HepG2 (cell line): ENCODE results near the gene C22orf31. TPM values are rescaled to one million over a fixed set of nuclear protein-coding genes. Genes with fewer than 3 reads are reported as not detected.

Experiments
- ATAC-seq: fragments of 200-7000 bp; cut with Tn5 transposase; 3 replicates; pipeline ENCODE4 v1.9.1; 2020; ENCODE audit warnings: mild to moderate bottlenecking, moderate library complexity
- BruUV-seq: library from RNA; stranded (reverse); fragments of 400-500 nt; replicated peaks from 2 replicates; lab custom pipeline; 2021; lab: Mats Ljungman, UMichigan
- CTCF ChIA-PET: fragments of 300-600 bp; formaldehyde crosslinking; extraction: SDS; loops from one replicate; lab custom pipeline; 2021; ENCODE audit warnings: low total read pairs, inconsistent platforms, low intra/inter-chr PET ratio; lab: Yijun Ruan, JAX
- POLR2A ChIA-PET: fragments of 350-600 bp; sonication (Branson Sonifier 250); formaldehyde crosslinking; loops from one replicate; lab custom pipeline; 2020; ENCODE audit warnings: antibody characterized with exemption, inconsistent platforms; lab: Yijun Ruan, JAX
- DNase-seq: peaks from one replicate; pipeline ENCODE4 v3.0.0-alpha.2; 2015; ENCODE audit warnings: low spot score
- FAIRE-seq: peaks from 3 replicates; lab custom pipeline; 2011; peaks lifted over from hg19 to GRCh38; lab: Jason Lieb, UNC
- H2AFZ ChIP-seq: one replicate; pipeline ENCODE4 v1.6.1; 2011; ENCODE audit warnings: low read length, inconsistent platforms
- H3K27ac ChIP-seq: fragments of 300-600 bp; 3 replicates; pipeline ENCODE4 v1.8.0; 2011; ENCODE audit warnings: mixed run types, mild to moderate bottlenecking, mixed read lengths, low read length, inconsistent platforms; ENCODE audit not compliant: insufficient read depth; ENCODE audit errors: extremely low read length
- H3K27me3 ChIP-seq, 2 experiments: fragments of 200-600 bp in 1 of 2; 2 replicates in 1 of 2; 3 replicates in 1 of 2; pipeline versions ENCODE4 v1.6.0 to v1.8.0; 2011; ENCODE audit warnings: low read length in 2 of 2, mild to moderate bottlenecking in 2 of 2, moderate library complexity in 2 of 2, inconsistent platforms in 1 of 2; ENCODE audit not compliant: insufficient read depth in 2 of 2, control insufficient read depth in 1 of 2
- H3K36me3 ChIP-seq, 2 experiments: fragments of 200-600 bp in 1 of 2; replicated peaks in 1 of 2; 2 replicates in 1 of 2; 3 replicates in 1 of 2; pipeline versions ENCODE4 v1.5.1 to v1.8.0; 2011; ENCODE audit warnings: low read length in 2 of 2, inconsistent platforms in 1 of 2; ENCODE audit not compliant: insufficient read depth in 2 of 2, control insufficient read depth in 1 of 2
- H3K4me1 ChIP-seq: 2 replicates; pipeline ENCODE4 v1.5.1; 2012; ENCODE audit warnings: low read length, inconsistent platforms; ENCODE audit not compliant: insufficient read depth
- H3K4me2 ChIP-seq: 2 replicates; pipeline ENCODE4 v1.6.0; 2011; ENCODE audit warnings: low read depth, low read length, inconsistent platforms
- H3K4me3 ChIP-seq, 3 experiments: fragments of 200-600 bp in 1 of 3; sonication (generic), shearing (Covaris generic) in 1 of 3; replicated peaks in 1 of 3; 2 replicates each; pipeline ENCODE4 v1.5.1; 2011 to 2016; ENCODE audit warnings: low read length in 3 of 3, inconsistent platforms in 2 of 3, low read depth in 2 of 3, mild to moderate bottlenecking in 2 of 3, control low read depth in 1 of 3, mixed read lengths in 1 of 3; ENCODE audit not compliant: insufficient read depth in 1 of 3
- H3K79me2 ChIP-seq: one replicate; pipeline ENCODE4 v1.6.1; 2011; ENCODE audit warnings: low read length, inconsistent platforms; ENCODE audit not compliant: insufficient read depth
- H3K9ac ChIP-seq: 2 replicates; pipeline ENCODE4 v1.6.0; 2011; ENCODE audit warnings: mild to moderate bottlenecking, low read depth, low read length, inconsistent platforms; ENCODE audit not compliant: insufficient read depth
- H3K9me3 ChIP-seq: 2 replicates; pipeline ENCODE4 v1.5.1; 2012; ENCODE audit warnings: mild to moderate bottlenecking, low read length
- H4K20me1 ChIP-seq: 2 replicates; pipeline ENCODE4 v1.6.0; 2011; ENCODE audit warnings: inconsistent platforms, mild to moderate bottlenecking, low read length, moderate library complexity; ENCODE audit not compliant: insufficient read depth
- DMTF1 ChIP-seq: sonication (generic); formaldehyde crosslinking; IDR thresholded peaks from 2 replicates; pipeline ENCODE4 v1.4.0; 2020; ENCODE audit warnings: mild to moderate bottlenecking, missing genetic modification reagents
- GABPA ChIP-seq, 2 experiments: IDR thresholded peaks; 2 replicates each; pipeline ENCODE4 v1.6.1; 2011 to 2016; ENCODE audit warnings: low read depth in 2 of 2, low read length in 1 of 2, missing biosample characterization in 1 of 2, missing genetic modification characterization in 1 of 2
- LCORL ChIP-seq, 2 experiments: fragments of 450-650 bp in 1 of 2; sonication (generic) in 1 of 2; formaldehyde crosslinking in 1 of 2; IDR thresholded peaks; 2 replicates each; pipeline versions ENCODE4 v1.5.0 to v1.6.1; 2017 to 2020; ENCODE audit warnings: antibody characterized with exemption in 1 of 2, missing genetic modification reagents in 1 of 2
- MAF1 ChIP-seq: sonication (generic); formaldehyde crosslinking; IDR thresholded peaks from 2 replicates; pipeline ENCODE4 v1.5.0; 2020; ENCODE audit warnings: missing genetic modification reagents, borderline replicate concordance
- POLR2AphosphoS2 ChIP-seq: IDR thresholded peaks from 2 replicates; pipeline ENCODE4 v1.6.1; 2011; ENCODE audit warnings: low read depth, low read length, improper control_type of control experiment
- RELA ChIP-seq: sonication (generic); formaldehyde crosslinking; IDR thresholded peaks from 2 replicates; pipeline ENCODE4 v1.4.0; 2020; ENCODE audit warnings: missing genetic modification reagents
- U2AF2 ChIP-seq: fragments of 200-400 bp; formaldehyde crosslinking; IDR thresholded peaks from 2 replicates; pipeline ENCODE4 v1.6.1; 2017; ENCODE audit warnings: low read depth, mild to moderate bottlenecking, low read length
- ZNF407 ChIP-seq: sonication (generic); formaldehyde crosslinking; IDR thresholded peaks from one replicate; pipeline ENCODE4 v1.5.1; 2020; ENCODE audit warnings: mild to moderate bottlenecking, missing genetic modification reagents; ENCODE audit errors: not compliant biosample characterization
- ZNF460 ChIP-seq: sonication (generic); formaldehyde crosslinking; IDR thresholded peaks from 2 replicates; pipeline ENCODE4 v1.5.1; 2020; ENCODE audit warnings: missing genetic modification reagents, mild to moderate bottlenecking, borderline replicate concordance
- ZNF577 ChIP-seq: sonication (generic); formaldehyde crosslinking; IDR thresholded peaks from 2 replicates; pipeline ENCODE4 v1.4.0; 2020; ENCODE audit warnings: mild to moderate bottlenecking, low read depth, missing genetic modification reagents, borderline replicate concordance
- ZNF704 ChIP-seq: sonication (generic); formaldehyde crosslinking; IDR thresholded peaks from 2 replicates; pipeline ENCODE4 v1.8.1; 2023; ENCODE audit warnings: mild to moderate bottlenecking, inconsistent platforms, moderate library complexity, missing genetic modification reagents, borderline replicate concordance
- ZNF768 ChIP-seq: sonication (generic); formaldehyde crosslinking; IDR thresholded peaks from 2 replicates; pipeline ENCODE4 v1.4.0; 2020; ENCODE audit warnings: missing genetic modification reagents
- WGBS: methylation state at CpG from one replicate; pipeline ENCODE4 v1.1.6; 2017; ENCODE audit warnings: low lambda C conversion rate; 5-methylcytosine and 5-hydroxymethylcytosine counted together
- in situ Hi-C: cut with HindIII; loops from 2 replicates; pipeline ENCODE4 v1.10.0; 2017; ENCODE audit warnings: low pct_unique_long_range_greater_than_20kb; ENCODE audit not compliant: extremely low pct_ligation_motif_present
- intact Hi-C: fragments of 100-400 bp; cut with micrococcal nuclease; formaldehyde crosslinking; loops from one replicate; pipeline ENCODE4 v1.10.0; 2022; ENCODE audit not compliant: unreplicated experiment
- polyA plus RNA-seq, 8 experiments: library from polyadenylated mRNA; depleted of rRNA in 3 of 8; stranded (reverse) in 7 of 8; unstranded in 1 of 8; fragments of >200 nt; fragmentation: Illumina TruSeq in 4 of 8; extraction: Trizol in 4 of 8; gene quantifications; 2 replicates each; pipeline versions ENCODE4 v1.2.1 to v1.2.3, GENCODE V29; 2011 to 2016; ENCODE audit warnings: low read depth in 4 of 8, missing spikeins in 1 of 8, mixed read lengths in 1 of 8; ENCODE audit not compliant: insufficient read depth in 1 of 8
- total RNA-seq, 5 experiments: library from RNA; depleted of rRNA; stranded (reverse); fragments of >200 nt; fragmentation: Illumina TruSeq; extraction: Trizol; gene quantifications; 2 replicates each; pipeline ENCODE4 v1.2.3, GENCODE V29; 2016; ENCODE audit warnings: low read depth in 1 of 5

The C22orf31 gene
- total and polyA plus RNA-seq, 2 of the 13 experiments (the other 11 are each of a cell fraction or from before 2014, with no cell fraction given) = not detected

GRCh38 chr22:29012952-29013351 lies 48.7 kb downstream of the C22orf31 start:
- Histone ChIP-seq H3K4me3 (no peak overlapping the region), H3K36me3 (peaks cover 7 to 54% of the 10 kb centered on the region in 2 experiments), H3K4me1 (peaks cover 98% of the 10 kb centered on the region), H3K9me3 (no peaks in the 10 kb centered on the region), H3K79me2 (peaks cover 90% of the 10 kb centered on the region), H2AFZ (no peak overlapping the region), H3K4me2 (no peak overlapping the region), H3K27ac (peak overlapping the region; percentile 13), H3K27me3 (no peaks in the 10 kb centered on the region), H4K20me1 (0 out of 2 replicates have a peak, but pooled peaks cover 4% of the 10 kb centered on the region), H3K9ac (no peak overlapping the region)
- no peak for ATAC-seq
- BruUV-seq = no TSS peak
- no peak for DNase-seq
- FAIRE-seq = no peak
- POLR2A ChIA-PET = interaction anchor here (1.4 to 2.8 kb wide), 2 partner anchors 8 to 9 kb away, joined by 5 to 13 read pairs; no protein-coding TSS in a partner anchor
- CTCF ChIA-PET = no interaction called here
- in situ Hi-C loops (no loop called here), intact Hi-C loops (no loop called here)
- 89% methylated on average over 4 of the region's 4 CpGs for WGBS
- no peak for TF ChIP-seq ZNF460 (CRISPR knock-in tag)
- no peak for TF ChIP-seq GABPA (IDR thresholded peaks at IDR 0.05; ENCODE audit: low read depth, low read length)
- TF ChIP-seq GABPA (CRISPR knock-in tag; IDR thresholded peaks at IDR 0.05; ENCODE audit: low read depth) = no peak
- no peak for TF ChIP-seq ZNF704
- no peak for TF ChIP-seq POLR2AphosphoS2
- no peak for TF ChIP-seq RELA (CRISPR knock-in tag)
- no peak for TF ChIP-seq ZNF407 (CRISPR knock-in tag)
- TF ChIP-seq MAF1 (CRISPR knock-in tag) = no peak
- TF ChIP-seq ZNF768 (CRISPR knock-in tag) = no peak
- no peak for TF ChIP-seq U2AF2
- no peak for TF ChIP-seq ZNF577 (CRISPR knock-in tag)
- TF ChIP-seq LCORL (IDR thresholded peaks at IDR 0.05) = no peak
- no peak for TF ChIP-seq LCORL (CRISPR knock-in tag; IDR thresholded peaks at IDR 0.05)
- TF ChIP-seq DMTF1 (CRISPR knock-in tag) = no peak
